ENCODE measurements around the gene HSD17B4. TPM values are rescaled to one million over a fixed set of nuclear protein-coding genes. Genes with fewer than 3 reads are reported as not detected.

Gene HSD17B4
- total and polyA plus RNA-seq, 11 donors: 112 to 277 (median 229) TPM

DNA sequence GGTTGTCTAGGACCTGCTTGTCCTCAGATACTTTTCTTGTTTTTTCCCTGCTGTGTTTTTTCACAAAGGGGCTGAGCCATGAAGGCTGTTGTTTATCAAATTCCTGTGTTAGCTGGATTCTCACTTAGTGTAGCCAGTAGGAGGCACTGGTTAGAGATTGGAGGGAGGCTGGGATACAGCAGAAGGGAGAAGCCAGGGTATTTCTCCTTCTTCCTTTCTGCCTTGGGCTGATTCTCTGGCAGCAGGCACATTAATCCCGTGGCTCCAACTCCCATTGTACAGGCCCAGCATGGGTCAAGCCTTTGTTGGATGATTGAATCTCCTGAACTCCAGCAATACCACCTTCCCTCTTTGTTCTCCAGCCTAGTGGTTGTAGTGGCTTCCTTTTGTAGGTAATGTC, 130.7 kb downstream of the HSD17B4 start:
- Histone ChIP-seq H3K4me3 (no peak overlapping the region), H3K9me3 (no peaks in the 10 kb centered on the region), H3K27ac (no peak overlapping the region), H3K27me3 (no peaks in the 10 kb centered on the region), H3K4me1 (no peaks in the 10 kb centered on the region), H3K36me3 (no peaks in the 10 kb centered on the region)
- intact Hi-C loops (cut with DNase I): no loop called here
- TF ChIP-seq POLR2A (IDR thresholded peaks at IDR 0.05): no peak
- no peak for TF ChIP-seq CTCF (IDR thresholded peaks at IDR 0.05)
- DNase-seq (no peak), ATAC-seq (no peak)
- WGBS, 4 donors: 50 to 63% (median 60%) methylated on average over 1 of the region's 1 CpG

DNA sequence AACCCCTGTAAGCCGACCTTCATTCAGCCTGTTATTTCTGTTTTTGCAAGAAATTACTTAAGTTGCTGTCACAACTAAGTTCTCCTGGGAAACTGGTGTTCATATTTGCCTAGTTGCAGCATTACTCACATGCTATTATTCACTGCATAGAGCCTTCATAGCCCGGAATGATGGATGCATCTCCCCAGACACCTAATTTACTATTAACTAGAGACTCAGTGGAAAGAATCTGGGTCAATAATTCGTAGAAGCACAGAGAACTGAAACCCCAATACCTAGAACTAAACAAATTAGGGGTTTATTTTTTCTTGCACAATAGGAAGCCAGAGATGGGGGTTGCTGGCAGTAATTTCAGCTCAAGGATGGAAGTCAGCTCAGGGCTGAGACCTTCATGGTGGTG, 131.4 kb downstream of the HSD17B4 start:
- Histone ChIP-seq H3K9me3 (no peaks in the 10 kb centered on the region), H3K4me1 (no peaks in the 10 kb centered on the region), H3K27me3 (no peaks in the 10 kb centered on the region), H3K27ac (no peak overlapping the region), H3K36me3 (no peaks in the 10 kb centered on the region), H3K4me3 (no peak overlapping the region)
- DNase-seq: no peak
- no peak for TF ChIP-seq POLR2A (IDR thresholded peaks at IDR 0.05)
- no peak for ATAC-seq
- WGBS, 4 donors: 70 to 81% (median 75%) methylated on average over 3 of the region's 3 CpGs
- intact Hi-C loops (cut with DNase I): no loop called here

Other genes with a start within 250 kb of the HSD17B4 start
- 10 to 100 TPM in 7 of 9 donors, 1 to 10 TPM in 2; 3.6 to 30.8 (median 13.9) TPM for gene TNFAIP8, start 96.5 kb upstream of the HSD17B4 start, total RNA-seq
- gene TNFAIP8, start 96.5 kb upstream of the HSD17B4 start, polyA plus RNA-seq: 1 to 10 TPM; 5.1 to 10.0 TPM
- gene FAM170A, start 177.1 kb downstream of the HSD17B4 start, total RNA-seq: not detected
- not detected for gene FAM170A, start 177.1 kb downstream of the HSD17B4 start, polyA plus RNA-seq

Data from heart left ventricle (tissue), 16 donors.